Measurements from ENCODE around the gene GTPBP6.
"Not testable (repeated sequence)": the region's sequence is repeated elsewhere in the genome, so short reads cannot be mapped to it uniquely, and the experiment has no call there.

Gene GTPBP6

GRCh38 chrX:316351-317325 is 2.0 kb downstream of the GTPBP6 start:
- no peak for DNase-seq

DNA sequence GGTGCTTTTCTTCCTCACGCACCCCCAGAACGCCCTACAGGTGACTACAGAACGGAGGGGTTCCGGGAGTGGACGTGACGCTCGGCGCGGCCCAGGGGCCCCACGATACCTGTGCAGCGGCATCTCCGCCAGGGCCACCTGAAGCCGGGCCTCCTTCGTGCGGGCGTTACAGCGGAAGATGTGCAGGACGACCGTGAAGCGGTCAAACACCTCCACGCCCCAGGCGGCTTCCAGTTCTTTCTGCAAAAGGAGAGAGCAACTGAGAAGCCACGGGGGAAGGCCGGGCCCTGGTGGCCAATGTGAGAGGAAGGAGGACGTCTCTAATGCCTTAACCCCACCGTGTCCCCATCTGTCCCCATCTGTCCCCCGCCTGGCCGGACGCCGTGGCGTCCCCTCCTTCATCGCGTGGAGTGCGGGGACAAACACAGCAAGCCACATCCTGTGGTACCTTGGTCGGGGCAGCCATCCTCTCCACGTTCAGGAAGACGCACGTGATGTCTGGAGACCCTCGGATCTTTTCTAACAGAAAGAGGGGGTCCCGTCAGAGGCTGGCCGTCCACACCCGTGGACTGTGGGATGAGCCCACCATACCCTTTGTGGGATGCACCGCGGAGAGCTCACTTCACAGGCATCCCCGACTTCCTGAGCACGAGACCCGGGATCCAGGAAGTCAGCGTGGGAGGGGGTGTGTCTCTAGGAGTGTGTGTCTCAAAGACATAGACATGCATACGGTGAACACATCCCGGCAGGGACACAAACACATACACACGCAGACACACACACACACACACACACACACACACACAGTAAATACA is 3.6 kb downstream of the GTPBP6 start:
- DNase-seq, result no peak

DNA sequence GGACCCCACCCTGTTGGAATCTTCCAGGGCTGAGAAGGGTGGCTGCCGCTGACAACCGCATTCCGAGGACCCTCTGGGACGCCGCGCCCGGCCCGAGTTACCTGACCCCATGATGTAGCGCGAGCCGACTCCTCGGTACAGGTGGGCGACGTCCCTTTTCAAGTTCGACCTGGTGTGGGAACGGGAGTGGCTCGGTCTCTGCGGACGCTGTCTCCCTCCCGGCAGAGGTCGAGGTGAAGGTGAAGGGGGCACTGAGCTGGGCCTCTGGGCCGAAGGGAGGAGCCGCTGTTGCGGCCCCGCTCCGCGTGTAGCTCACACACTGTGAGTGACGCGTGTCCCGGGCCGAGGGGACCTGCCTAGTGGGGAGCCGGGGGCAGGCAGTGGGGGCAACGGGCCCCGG is 4.5 kb downstream of the GTPBP6 start:
- DNase-seq, result no peak

GRCh38 chrX:313546-313945 is 5.0 kb downstream of the GTPBP6 start:
- DNase-seq, result no peak

DNA sequence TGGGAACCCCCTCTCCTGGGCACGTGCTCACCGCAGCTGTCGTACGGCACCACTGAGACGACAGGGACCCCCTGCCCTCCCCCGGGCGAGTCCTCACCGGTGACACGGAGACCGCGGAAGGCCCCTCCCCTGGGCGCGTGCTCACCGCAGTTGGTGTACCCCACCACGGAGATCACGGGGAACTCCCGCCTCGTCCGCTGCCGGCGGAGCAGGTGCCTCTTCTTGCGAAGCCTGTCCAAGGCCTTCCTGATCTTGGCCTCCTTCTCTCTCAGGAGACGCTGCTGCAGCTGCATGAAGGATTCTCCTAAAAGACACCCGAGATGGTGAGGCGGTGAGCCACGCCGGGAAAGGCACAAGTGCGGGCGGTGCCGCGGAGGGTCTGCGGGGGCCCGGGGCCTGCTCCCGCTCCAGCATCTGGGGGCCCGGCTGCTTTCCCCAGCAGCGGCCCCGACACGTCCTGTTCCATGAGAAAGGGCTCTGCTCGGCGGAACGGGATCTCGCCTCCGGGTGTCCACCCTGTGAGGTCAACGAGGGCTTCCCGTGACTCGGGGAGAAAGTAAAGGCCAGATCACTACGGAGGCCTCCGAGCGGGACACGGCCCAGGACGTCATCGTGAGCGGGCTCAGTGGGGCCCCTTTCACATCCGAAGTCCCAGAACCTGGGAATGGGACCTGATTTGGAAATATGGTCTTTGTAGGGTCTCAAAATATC is 5.8 kb downstream of the GTPBP6 start:
- no peak for DNase-seq

- DNase-seq, result no peak
Observed at GRCh38 chrX:311156-312129, 7.2 kb downstream of the GTPBP6 start.

DNA sequence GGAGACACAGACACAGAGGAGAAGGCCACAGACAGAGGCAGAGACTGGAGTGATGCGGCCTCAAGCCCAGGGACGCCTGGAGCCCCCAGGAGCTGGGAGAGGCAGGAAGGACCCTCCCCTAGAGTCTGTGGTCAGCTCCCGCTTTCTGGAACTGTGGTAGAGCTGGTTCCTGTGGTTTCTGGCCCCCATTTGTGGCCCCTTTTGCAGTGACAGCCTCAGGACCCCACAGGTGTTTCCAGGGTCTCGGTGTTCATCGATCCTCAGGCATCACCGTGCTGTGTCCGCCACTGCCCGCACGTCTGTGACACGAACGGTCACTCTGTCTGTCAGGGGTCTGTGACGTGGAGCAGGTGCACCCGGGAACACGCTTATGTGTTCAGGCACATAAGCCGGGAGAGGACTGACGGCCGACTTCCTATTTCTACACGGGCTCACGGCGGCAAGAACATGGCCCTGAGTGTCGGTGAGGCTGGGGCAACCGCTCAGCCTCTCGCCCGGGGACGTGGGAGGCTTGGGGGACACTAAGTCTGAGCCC is 7.9 kb downstream of the GTPBP6 start:
- no peak for DNase-seq

DNA sequence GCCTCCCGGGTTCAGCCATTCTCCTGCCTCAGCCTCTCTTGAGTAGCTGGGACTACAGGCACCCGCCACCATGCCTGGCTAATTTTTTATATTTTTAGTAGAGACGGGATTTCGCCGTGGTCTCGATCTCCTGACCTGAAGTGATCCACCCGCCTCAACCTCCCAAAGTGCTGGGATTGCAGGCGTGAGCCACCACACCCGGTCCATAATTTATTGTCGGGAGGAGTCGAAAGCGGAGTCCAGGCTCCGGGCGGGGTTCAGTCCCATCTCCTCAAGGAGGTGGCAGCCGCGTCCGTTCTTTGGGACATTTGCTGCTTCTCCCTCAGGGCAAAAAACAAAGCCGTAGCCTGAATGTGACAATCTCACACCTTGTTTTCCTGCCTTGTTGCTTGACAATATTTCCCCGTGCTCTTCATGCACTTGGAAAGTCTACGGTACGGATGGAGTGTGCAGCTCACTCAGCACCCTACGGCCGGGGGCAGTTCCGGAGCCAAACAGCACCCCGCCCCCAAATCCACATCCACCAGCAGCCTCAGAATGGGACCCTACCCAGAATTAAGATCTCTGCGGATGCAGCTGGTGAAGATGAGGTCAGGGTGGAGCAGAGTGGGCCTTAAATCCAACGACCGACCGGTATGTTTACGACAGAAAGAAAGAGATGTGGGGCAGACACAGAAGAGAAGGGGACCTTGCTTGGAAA is 9.6 kb downstream of the GTPBP6 start:
- DNase-seq, result no peak

DNA sequence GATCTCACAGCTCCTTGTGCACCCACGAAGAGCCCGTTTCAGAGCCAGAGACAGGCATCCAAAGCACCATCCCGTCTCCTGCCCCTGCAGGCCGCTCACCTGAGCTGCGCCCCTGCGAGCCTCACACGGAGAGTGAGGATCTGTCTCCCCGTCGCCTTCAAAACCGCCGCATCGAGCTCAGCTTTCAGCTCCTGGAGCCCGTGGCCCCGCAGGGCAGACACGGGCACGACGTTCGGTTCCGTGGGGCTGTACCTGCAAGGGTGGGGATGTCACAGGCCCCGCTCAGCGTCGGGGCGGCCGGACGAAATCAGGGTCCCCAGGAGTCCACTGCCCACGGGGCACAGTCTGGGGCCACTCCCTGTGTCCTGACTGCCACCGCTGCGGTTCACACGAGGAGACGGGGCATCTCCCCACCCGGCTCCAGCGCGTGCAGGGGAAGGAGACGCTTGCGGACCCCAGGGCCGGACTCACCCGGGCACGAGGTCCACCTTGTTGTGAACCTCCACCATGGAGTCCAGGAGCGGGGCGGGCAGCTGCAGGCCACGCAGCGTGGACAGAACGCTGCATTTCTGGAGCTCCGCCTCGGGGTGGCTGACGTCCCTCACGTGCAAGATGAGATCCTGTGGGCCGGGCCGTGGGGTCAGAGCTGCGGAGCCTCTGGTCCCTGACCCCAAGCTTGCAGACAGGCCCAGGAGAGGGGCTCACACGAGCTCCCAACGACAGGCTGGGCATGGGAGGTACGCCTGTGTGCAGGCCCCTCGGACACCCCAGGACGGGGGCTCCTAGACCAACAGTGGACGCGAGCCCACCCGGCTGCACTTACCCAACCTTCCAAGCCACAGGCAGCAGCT is 11.1 kb downstream of the GTPBP6 start:
- no peak for DNase-seq

DNA sequence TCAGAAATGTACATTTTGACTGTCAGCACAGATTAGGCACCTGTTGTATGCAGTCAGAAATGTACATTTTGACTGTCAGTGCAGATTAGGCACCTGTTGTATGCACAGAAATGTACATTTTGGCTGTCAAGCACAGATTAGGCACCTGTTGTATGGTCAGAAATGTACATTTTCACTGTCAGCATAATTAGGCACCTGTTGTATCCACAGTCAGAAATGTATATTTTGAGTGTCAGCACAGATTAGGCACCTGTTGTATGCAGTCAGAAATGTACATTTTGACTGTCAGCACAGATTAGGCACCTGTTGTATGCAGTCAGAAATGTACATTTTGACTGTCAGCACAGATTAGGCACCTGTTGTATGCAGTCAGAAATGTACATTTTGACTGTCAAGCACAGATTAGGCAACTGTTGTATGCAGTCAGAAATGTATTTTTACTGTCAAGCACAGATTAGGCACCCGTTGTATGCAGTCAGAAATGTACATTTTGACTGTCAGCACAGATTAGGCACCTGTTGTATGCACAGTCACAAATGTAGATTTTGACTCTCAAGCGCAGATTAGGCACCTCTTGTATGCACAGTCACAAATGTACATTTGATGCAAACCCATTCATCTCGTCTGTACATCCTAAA is 11.9 kb downstream of the GTPBP6 start:
- DNase-seq, result not testable (repeated sequence)

DNA sequence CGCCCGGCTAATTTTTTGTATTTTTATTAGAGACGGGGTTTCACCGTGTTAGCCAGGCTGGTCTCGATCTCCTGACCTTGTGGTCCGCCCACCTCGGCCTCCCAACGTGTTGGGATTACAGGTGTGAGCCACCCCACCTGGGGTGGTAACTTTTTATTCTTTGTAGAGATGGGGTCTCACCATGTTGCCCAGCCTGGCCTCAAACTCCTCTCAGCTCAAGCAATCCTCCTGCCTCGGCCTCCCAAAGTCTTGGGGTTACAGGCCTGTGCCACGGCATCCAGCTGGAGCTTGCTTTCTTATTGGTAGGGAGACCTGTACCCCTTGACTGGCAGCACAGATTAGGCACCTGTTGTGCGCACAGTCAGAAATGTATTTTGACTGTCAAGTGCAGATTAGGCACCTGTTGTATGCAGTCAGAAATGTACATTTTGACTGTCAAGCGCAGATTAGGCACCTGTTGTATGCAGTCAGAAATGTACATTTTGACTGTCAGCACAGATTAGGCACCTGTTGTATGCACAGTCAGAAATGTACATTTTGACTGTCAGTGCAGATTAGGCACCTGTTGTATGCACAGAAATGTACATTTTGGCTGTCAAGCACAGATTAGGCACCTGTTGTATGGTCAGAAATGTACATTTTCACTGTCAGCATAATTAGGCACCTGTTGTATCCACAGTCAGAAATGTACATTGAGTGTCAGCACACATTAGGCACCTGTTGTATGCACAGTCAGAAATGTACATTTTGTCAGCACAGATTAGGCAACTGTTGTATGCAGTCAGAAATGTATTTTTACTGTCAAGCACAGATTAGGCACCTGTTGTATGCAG is 12.6 kb downstream of the GTPBP6 start:
- not testable (repeated sequence) for DNase-seq

DNA sequence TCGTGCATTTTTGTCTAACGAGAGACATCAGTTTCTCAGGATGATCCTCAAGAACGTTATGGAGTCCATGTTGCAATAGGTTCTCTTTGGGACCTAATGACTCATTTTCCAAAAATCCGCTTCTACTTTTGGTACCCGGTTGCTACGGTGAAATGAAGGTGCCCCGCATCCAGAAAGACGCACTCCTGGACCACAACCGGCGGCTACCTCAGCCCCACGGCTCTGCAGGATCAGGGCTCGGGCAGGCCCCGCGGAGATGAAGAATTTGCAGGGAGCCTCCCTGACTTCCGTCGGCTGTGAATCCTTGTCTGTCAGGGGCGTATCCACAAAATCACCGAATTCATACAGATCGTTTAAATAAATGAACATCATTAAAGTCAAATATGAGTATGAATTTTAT is 15.6 kb downstream of the GTPBP6 start:
- no peak for DNase-seq

GRCh38 chrX:300334-300733 is 18.3 kb downstream of the GTPBP6 start:
- DNase-seq, result no peak

DNA sequence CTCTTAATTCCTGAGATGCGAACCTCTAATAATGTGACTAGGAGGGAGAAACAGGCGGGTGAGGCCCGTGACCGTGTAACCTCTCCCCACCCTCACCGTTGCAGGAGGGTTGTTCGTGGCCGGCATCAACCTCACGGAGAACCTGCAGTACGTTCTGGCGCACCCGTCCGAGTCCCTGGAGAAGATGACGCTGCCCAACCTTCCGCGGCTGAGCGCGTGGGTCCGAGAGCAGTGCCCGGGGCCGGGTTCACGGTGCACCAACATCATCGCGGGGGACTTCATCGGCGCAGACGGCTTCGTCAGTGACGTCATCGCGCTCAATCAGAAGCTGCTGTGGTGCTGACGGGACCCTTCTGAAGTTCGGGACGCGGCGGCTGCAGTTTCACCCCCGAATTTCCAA is 19.6 kb downstream of the GTPBP6 start:
- DNase-seq, result no peak

DNA sequence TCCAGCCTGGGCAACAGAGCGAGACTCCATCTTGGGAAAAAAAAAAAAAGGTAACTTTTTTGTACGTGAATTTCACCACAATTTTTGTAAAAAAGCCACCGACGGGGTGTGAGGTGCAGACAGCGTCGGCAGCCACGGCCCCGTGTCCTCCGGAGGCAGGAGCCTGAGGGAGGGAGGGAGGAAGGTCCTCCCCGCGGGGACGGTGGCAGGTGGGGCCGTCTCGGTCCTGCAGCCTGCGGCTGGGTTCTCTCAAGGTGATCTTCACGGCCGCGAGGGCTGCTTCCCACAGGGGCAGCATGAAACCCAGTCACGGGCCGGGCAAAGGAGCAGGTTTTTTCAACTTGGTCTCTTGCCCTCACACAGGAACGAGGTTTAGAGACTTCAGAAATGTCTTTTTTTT is 23.5 kb downstream of the GTPBP6 start:
- DNase-seq, result no peak

- no peak for DNase-seq
Observed at GRCh38 chrX:292900-293897, 25.4 kb downstream of the GTPBP6 start.

DNA sequence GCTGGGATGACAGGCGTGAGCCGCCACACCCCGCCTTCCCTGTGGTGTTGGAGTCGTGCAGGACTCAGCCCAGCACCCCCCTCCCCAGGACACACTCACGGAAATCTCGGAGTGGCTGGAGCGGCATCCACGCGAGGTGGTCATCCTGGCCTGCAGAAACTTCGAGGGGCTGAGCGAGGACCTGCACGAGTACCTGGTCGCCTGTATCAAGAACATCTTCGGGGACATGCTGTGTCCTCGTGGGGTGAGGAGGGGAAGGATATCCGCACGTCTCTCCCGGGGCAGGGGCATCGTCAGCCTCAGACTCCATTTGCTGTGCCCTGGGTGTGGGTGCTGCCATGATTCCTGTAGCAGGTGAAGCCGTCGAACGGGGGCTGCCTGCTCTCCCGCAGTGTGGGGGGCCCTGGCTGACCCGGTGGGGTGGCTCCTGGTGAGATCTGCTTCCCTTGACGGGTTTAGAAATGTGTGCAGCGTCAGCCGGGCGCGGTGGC is 27.1 kb downstream of the GTPBP6 start:
- DNase-seq, result no peak

Data from activated effector memory CD4-positive, alpha-beta T cell treated with Interleukin-2 at 50 U/mL for 16 hours (primary cell).